Stomach (tissue), 4 donors: ENCODE results near the gene TULP3.

Experiments used
- CTCF ChIP-seq, 7 experiments: fragments of 450-650 bp in 4 of 7; fragments of 200-600 bp in 3 of 7; sonication (generic) in 3 of 7; IDR thresholded peaks; one replicate each; pipeline ENCODE4 v1.5.1; 2016 to 2019; ENCODE audit warnings: antibody characterized with exemption in 7 of 7, control low read depth in 2 of 7, mild to moderate bottlenecking in 1 of 7
- POLR2A ChIP-seq, 4 donors: fragments of 450-650 bp; IDR thresholded peaks; one replicate each; pipeline ENCODE4 v1.6.1; 2016; ENCODE audit warnings: antibody characterized with exemption in 4 of 4, control low read depth in 2 of 4, mild to moderate bottlenecking in 1 of 4, moderate library complexity in 1 of 4
- POLR2AphosphoS5 ChIP-seq, 3 donors: sonication (generic); formaldehyde crosslinking; IDR thresholded peaks; one replicate each; pipeline ENCODE4 v1.6.1; 2016; ENCODE audit warnings: antibody characterized with exemption in 3 of 3

GRCh38 chr12:2944401-2945047, 53.8 kb downstream of the TULP3 start:
- TF ChIP-seq CTCF (IDR thresholded peaks at IDR 0.05), result peak in 5 of 7 experiments; percentile 67 to 84 (median 73)
- no peak for TF ChIP-seq POLR2A (IDR thresholded peaks at IDR 0.05)
- TF ChIP-seq POLR2AphosphoS5 (IDR thresholded peaks at IDR 0.05), result peak in 1 of 3 donors; percentile 5
